ENCODE measurements around the gene S100A13. TPM values are rescaled to one million over a fixed set of nuclear protein-coding genes. Genes with fewer than 3 reads are reported as not detected.
A peak's percentile ranks its signal among the peaks of the same experiment; 100 is the strongest.

Gene S100A13
- total and polyA plus RNA-seq, 2 experiments from 2014 or later = 115 to 248 TPM

GRCh38 chr1:153629971-153630370, 2.7 kb upstream of the S100A13 start:
- H3K27ac ChIP-seq = peak overlapping the region; percentile 40
- DNase-seq (ENCODE audit: low spot score) = no peak
- H3K9me3 ChIP-seq (ENCODE audit: low read depth) = no peaks in the 10 kb centered on the region
- H2AFZ ChIP-seq = no peak overlapping the region
- no peak overlapping the region for H3K4me2 ChIP-seq
- H4K20me1 ChIP-seq (ENCODE audit: insufficient read depth, poor library complexity, severe bottlenecking) = peaks cover 6% of the 10 kb centered on the region
- peaks cover 18% of the 10 kb centered on the region for H3K79me2 ChIP-seq
- H3K36me3 ChIP-seq (replicated peaks; ENCODE audit: insufficient read depth, low read depth) = no peaks in the 10 kb centered on the region
- H3K4me1 ChIP-seq (ENCODE audit: insufficient read depth) = peaks cover 39% of the 10 kb centered on the region
- no peaks in the 10 kb centered on the region for H3K27me3 ChIP-seq
- no peak overlapping the region for H3K4me3 ChIP-seq
- WGBS (ENCODE audit: low lambda C conversion rate, missing lambda C conversion rate) = 90% methylated on average over 1 of the region's 1 CpG
- H3K9me2 ChIP-seq (replicated peaks; ENCODE audit: insufficient read depth) = no peaks in the 10 kb centered on the region
- TF ChIP-seq CTCF (IDR thresholded peaks at IDR 0.05; ENCODE audit: poor library complexity) (no peak), EZH2phosphoT487 (IDR thresholded peaks at IDR 0.05; ENCODE audit: low read depth, severe bottlenecking, unreplicated experiment) (no peak), EZH2 (IDR thresholded peaks at IDR 0.05; ENCODE audit: borderline replicate concordance) (no peak)

DNA sequence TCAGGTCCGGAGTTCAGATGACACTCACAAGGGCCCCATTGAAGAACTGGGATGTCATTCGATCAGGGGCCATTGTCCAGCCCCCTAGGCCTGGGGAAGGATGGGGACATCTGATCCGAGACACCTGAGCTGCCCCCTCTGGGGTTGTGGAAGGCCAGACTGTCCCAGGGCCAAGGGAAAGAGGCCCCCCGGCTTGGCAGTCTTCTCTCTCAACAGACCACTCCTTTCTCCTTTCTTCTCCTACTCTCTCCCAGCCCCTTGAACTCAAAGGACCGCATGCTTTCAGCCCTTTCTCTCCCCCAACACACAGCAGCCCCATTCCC, 2.0 kb upstream of the S100A13 start:
- DNase-seq (ENCODE audit: low spot score) = no peak
- Histone ChIP-seq H3K4me3 (no peak overlapping the region), H3K9me3 (ENCODE audit: low read depth) (no peaks in the 10 kb centered on the region), H3K9me2 (replicated peaks; ENCODE audit: insufficient read depth) (no peaks in the 10 kb centered on the region), H3K36me3 (replicated peaks; ENCODE audit: insufficient read depth, low read depth) (no peaks in the 10 kb centered on the region), H4K20me1 (ENCODE audit: insufficient read depth, poor library complexity, severe bottlenecking) (no peaks in the 10 kb centered on the region), H2AFZ (no peak overlapping the region), H3K4me2 (no peak overlapping the region), H3K27me3 (no peaks in the 10 kb centered on the region), H3K4me1 (ENCODE audit: insufficient read depth) (peaks cover 39% of the 10 kb centered on the region), H3K27ac (no peak overlapping the region), H3K79me2 (peaks cover 13% of the 10 kb centered on the region)
- 79% methylated on average over 5 of the region's 5 CpGs for WGBS (ENCODE audit: low lambda C conversion rate, missing lambda C conversion rate)
- TF ChIP-seq CTCF (IDR thresholded peaks at IDR 0.05; ENCODE audit: poor library complexity) (no peak), EZH2 (IDR thresholded peaks at IDR 0.05; ENCODE audit: borderline replicate concordance) (no peak), EZH2phosphoT487 (IDR thresholded peaks at IDR 0.05; ENCODE audit: low read depth, severe bottlenecking, unreplicated experiment) (no peak)

- Histone ChIP-seq H3K27me3 (no peaks in the 10 kb centered on the region), H3K4me2 (no peak overlapping the region), H3K4me3 (no peak overlapping the region), H2AFZ (no peak overlapping the region), H3K4me1 (ENCODE audit: insufficient read depth) (peaks cover 39% of the 10 kb centered on the region), H3K9me3 (ENCODE audit: low read depth) (no peaks in the 10 kb centered on the region), H3K27ac (no peak overlapping the region), H3K9me2 (replicated peaks; ENCODE audit: insufficient read depth) (no peaks in the 10 kb centered on the region), H3K79me2 (peaks cover 15% of the 10 kb centered on the region), H4K20me1 (ENCODE audit: insufficient read depth, poor library complexity, severe bottlenecking) (no peaks in the 10 kb centered on the region), H3K36me3 (replicated peaks; ENCODE audit: insufficient read depth, low read depth) (no peaks in the 10 kb centered on the region)
- DNase-seq (ENCODE audit: low spot score) = no peak
- WGBS (ENCODE audit: low lambda C conversion rate, missing lambda C conversion rate) = 91% methylated on average over 6 of the region's 6 CpGs
- TF ChIP-seq CTCF (IDR thresholded peaks at IDR 0.05; ENCODE audit: poor library complexity) = no peak
- TF ChIP-seq EZH2 (IDR thresholded peaks at IDR 0.05; ENCODE audit: borderline replicate concordance) = no peak
- TF ChIP-seq EZH2phosphoT487 (IDR thresholded peaks at IDR 0.05; ENCODE audit: low read depth, severe bottlenecking, unreplicated experiment) = no peak
These were observed 1.5 kb upstream of the S100A13 start for GRCh38 chr1:153628638-153629342.
